Kidney (tissue), 14 donors: ENCODE measurements around the gene ATG4B. TPM values are rescaled to one million over a fixed set of nuclear protein-coding genes. Genes with fewer than 3 reads are reported as not detected.

ENCODE experiments used
- DNase-seq, 5 donors: peaks; one replicate each; pipeline ENCODE4 v3.0.0-alpha.2; 2013 to 2020
- FAIRE-seq: peaks from 2 replicates; lab custom pipeline; 2012; peaks lifted over from hg19 to GRCh38; lab: Jason Lieb, UNC
- H3K27ac ChIP-seq, 2 donors: one replicate each; pipeline ENCODE4 v1.7.0; 2013; ENCODE audit warnings: low read depth in 2 of 2, low read length in 2 of 2, inconsistent platforms in 1 of 2
- H3K27me3 ChIP-seq: one replicate; pipeline ENCODE4 v1.7.1; 2013; ENCODE audit warnings: low read length, inconsistent platforms; ENCODE audit not compliant: control insufficient read depth, insufficient read depth
- H3K36me3 ChIP-seq, 3 donors: one replicate each; pipeline versions ENCODE4 v1.7.0 to v1.7.1; 2013; ENCODE audit warnings: low read length in 3 of 3, control low read depth in 1 of 3, inconsistent platforms in 1 of 3; ENCODE audit not compliant: insufficient read depth in 3 of 3, control insufficient read depth in 2 of 3
- H3K4me1 ChIP-seq, 3 donors: one replicate each; pipeline versions ENCODE4 v1.7.0 to v1.7.1; 2013; ENCODE audit warnings: low read length in 3 of 3, inconsistent platforms in 1 of 3, low read depth in 1 of 3; ENCODE audit not compliant: control insufficient read depth in 2 of 3, insufficient read depth in 2 of 3
- H3K4me3 ChIP-seq, 3 donors: one replicate each; pipeline versions ENCODE4 v1.7.0 to v1.8.1; 2013; ENCODE audit warnings: low read length in 3 of 3, control low read depth in 1 of 3, inconsistent platforms in 1 of 3
- H3K9ac ChIP-seq, 3 donors: one replicate each; pipeline versions ENCODE4 v1.7.0 to v1.7.1; 2013; ENCODE audit warnings: low read length in 3 of 3, control low read depth in 1 of 3, inconsistent platforms in 1 of 3
- H3K9me3 ChIP-seq, 3 donors: one replicate each; pipeline versions ENCODE4 v1.7.0 to v1.7.1; 2013; ENCODE audit warnings: low read length in 3 of 3, control low read depth in 1 of 3, inconsistent platforms in 1 of 3; ENCODE audit not compliant: control insufficient read depth in 2 of 3, insufficient read depth in 1 of 3
- intact Hi-C: fragments of 100-400 bp; cut with DNase I; formaldehyde crosslinking; loops from one replicate; pipeline ENCODE4 v1.11.1; 2022
- polyA plus RNA-seq: library from polyadenylated mRNA; stranded (reverse); fragments of 350-450 nt; fragmentation: Illumina TruSeq; extraction: RNeasy Lipid Tissue Mini Kit (QIAGEN cat#74804); gene quantifications from one replicate; pipeline ENCODE4 v1.2.3, GENCODE V29; 2014; ENCODE audit warnings: low read depth, low replicate concordance; ENCODE audit not compliant: insufficient read depth
- total RNA-seq: library from RNA; stranded (reverse); fragmentation: NEBNext Ultra II Directional; extraction: Animal tissue kit (Norgen Biotek cat#: 25700); gene quantifications from one replicate; pipeline ENCODE4 v1.2.1, GENCODE V29; 2021
- TF ChIP-seq, protein P1 (sequence below): IDR thresholded peaks from 3 replicates; pipeline ENCODE4 v1.5.1; 2012; ENCODE audit warnings: mild to moderate bottlenecking, moderate library complexity, borderline replicate concordance; ENCODE audit not compliant: insufficient read depth; ENCODE audit errors: extremely low read depth
- donor health status: control.
- donor health status: control.
- donor health status: control.
- donor health status: control.
- donor health status: control.
- donor health status: DM: yes; HTN: yes; CAD: no.
- donor health status: Normal renal cell carcinoma (clear cell type).

The ATG4B gene
- total and polyA plus RNA-seq, 2 donors from 2014 or later: 56.6 to 81.0 TPM

DNA sequence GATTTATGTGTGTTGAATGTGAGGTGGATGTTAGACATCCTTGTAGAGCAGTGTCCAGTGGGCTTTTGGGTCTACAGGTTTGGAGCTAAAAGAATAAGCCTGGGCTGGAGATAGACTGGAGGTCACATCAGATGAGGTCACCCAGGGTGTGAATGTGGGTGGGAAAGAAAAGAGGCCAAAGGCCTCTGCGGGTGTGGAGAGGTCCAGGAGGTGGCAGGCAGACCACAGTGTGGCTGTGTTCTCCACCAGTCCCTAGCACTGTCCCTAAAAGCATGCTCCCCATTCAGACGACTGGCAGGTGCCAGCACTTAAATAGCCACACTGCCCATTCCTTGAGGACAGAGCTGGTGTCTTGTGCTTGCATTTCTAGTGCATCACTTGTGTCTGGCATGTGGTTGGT, 4.1 kb downstream of the ATG4B start:
- FAIRE-seq (no peak), DNase-seq (peak in 1 of 5 donors; percentile 26)
- Histone ChIP-seq H3K27ac (no peak overlapping the region), H3K9me3 (peaks cover 0 to 7% (median 0%) of the 10 kb centered on the region in 3 donors), H3K4me1 (peaks cover 3 to 16% (median 5%) of the 10 kb centered on the region in 3 donors), H3K27me3 (no peaks in the 10 kb centered on the region), H3K9ac (no peak overlapping the region), H3K4me3 (no peak overlapping the region), H3K36me3 (peaks cover 0 to 7% (median 2%) of the 10 kb centered on the region in 3 donors)
- TF ChIP-seq, protein P1, sequence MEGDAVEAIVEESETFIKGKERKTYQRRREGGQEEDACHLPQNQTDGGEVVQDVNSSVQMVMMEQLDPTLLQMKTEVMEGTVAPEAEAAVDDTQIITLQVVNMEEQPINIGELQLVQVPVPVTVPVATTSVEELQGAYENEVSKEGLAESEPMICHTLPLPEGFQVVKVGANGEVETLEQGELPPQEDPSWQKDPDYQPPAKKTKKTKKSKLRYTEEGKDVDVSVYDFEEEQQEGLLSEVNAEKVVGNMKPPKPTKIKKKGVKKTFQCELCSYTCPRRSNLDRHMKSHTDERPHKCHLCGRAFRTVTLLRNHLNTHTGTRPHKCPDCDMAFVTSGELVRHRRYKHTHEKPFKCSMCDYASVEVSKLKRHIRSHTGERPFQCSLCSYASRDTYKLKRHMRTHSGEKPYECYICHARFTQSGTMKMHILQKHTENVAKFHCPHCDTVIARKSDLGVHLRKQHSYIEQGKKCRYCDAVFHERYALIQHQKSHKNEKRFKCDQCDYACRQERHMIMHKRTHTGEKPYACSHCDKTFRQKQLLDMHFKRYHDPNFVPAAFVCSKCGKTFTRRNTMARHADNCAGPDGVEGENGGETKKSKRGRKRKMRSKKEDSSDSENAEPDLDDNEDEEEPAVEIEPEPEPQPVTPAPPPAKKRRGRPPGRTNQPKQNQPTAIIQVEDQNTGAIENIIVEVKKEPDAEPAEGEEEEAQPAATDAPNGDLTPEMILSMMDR: no peak
- intact Hi-C loops: no loop called here

DNA sequence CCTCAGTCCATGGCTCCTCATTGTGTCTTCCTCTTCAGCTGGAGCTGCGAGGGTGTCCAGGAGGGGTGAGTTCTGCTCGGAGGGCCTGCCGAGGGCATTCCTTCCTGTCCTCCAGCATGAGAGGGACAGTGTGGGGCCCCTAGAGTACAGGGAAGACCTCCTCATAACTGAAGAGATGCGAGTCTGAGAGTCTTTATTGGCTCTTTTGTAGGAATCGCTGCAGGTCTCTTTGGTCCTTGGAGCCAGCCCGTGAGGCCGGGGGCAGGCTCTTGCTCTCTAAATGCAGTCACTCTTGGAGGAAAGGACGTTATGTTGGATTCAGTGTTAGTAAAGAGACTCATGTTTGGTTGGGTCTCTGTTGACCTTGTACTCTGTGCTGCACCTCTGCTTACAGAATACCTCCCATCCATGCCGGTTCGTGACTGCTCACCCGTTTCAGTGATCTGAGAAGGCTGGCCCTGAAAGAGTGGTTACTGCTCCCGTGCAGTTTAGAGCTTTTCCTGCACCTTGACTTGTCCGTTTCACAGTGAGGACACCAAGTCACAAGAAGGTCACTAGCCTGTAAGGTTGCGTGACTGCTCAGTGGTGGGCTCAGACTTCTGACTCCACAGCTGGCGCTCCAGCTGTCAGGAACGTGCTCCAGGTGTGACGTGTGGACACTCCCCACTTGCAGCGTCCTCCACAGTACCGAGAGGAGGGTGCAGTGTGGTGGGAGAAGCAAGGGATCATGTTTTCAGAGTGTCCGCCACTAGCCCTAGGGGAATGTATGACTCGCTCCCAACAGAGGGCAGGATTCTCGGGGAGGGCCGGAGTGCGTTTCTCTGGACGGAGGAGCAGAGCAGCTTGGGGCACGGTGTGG, 7.8 kb downstream of the ATG4B start:
- Histone ChIP-seq H3K36me3 (peaks cover 0 to 2% (median 0%) of the 10 kb centered on the region in 3 donors), H3K27ac (no peak overlapping the region), H3K4me3 (peak overlapping the region in 1 of 3 donors; percentile 3), H3K9me3 (no peaks in the 10 kb centered on the region), H3K27me3 (no peaks in the 10 kb centered on the region), H3K9ac (no peak overlapping the region), H3K4me1 (peaks cover 0 to 13% (median 9%) of the 10 kb centered on the region in 3 donors)
- TF ChIP-seq, protein P1: no peak
- intact Hi-C loops: no loop called here
- no peak for FAIRE-seq
- DNase-seq: peak in 4 of 5 donors; percentile 29 to 48 (median 40)

DNA sequence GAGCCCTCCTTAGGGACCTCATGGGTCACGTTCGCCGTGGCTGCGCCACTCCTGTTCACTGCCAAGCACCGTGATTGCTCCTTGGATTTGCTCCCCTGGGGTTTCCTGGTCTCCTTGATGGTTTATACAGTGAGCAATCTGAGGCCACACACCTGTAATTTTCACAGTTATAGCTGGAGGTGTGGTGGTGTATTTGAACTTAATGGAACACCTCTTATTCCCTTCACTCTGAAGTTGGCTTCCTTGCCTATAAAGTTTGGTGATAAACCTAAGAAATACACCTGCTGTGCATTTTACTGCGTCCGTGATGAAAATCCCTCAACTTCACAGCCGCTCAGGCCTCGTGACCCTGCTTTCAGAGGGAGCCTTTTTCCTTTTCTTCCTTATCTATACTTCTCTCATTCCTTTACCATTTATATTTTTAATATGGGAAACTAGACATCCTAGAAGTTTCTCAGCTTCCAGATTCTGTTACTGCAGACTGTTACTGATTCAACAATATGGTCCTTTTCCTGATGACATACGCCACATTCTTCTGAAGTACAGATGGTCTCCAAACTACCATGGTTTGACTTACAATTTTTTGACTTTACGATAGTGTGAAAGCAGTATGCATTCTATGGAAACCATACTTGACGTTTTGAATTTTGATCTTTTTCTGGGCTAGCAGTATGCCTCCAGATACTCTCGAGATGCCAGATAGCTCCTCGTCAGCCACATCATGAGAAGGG, 8.6 kb downstream of the ATG4B start:
- TF ChIP-seq, protein P1: no peak
- Histone ChIP-seq H3K36me3 (peaks cover 0 to 2% (median under 1%) of the 10 kb centered on the region in 3 donors), H3K27me3 (no peaks in the 10 kb centered on the region), H3K4me1 (peaks cover 0 to 12% (median 9%) of the 10 kb centered on the region in 3 donors), H3K9ac (no peak overlapping the region), H3K27ac (no peak overlapping the region), H3K4me3 (no peak overlapping the region), H3K9me3 (no peaks in the 10 kb centered on the region)
- no peak for FAIRE-seq
- no peak for DNase-seq
- intact Hi-C loops: no loop called here
